ENCODE results near the gene FAM174A.

GRCh38 chr5:100595152-100595811 is 60.1 kb downstream of the FAM174A start:
- TF ChIP-seq CTCF (IDR thresholded peaks at IDR 0.05) (no peak), EZH2 (IDR thresholded peaks at IDR 0.05; ENCODE audit: borderline replicate concordance, insufficient read depth, low read depth, low read length, poor library complexity, severe bottlenecking) (no peak)

Measured in B cell (primary cell).